ENCODE results near the gene NETO1. TPM values are rescaled to one million over a fixed set of nuclear protein-coding genes. Genes with fewer than 3 reads are reported as not detected.
A peak's percentile ranks its signal among the peaks of the same experiment; 100 is the strongest.

The NETO1 gene
- total RNA-seq, 1 donor from 2014 or later, result not detected

DNA sequence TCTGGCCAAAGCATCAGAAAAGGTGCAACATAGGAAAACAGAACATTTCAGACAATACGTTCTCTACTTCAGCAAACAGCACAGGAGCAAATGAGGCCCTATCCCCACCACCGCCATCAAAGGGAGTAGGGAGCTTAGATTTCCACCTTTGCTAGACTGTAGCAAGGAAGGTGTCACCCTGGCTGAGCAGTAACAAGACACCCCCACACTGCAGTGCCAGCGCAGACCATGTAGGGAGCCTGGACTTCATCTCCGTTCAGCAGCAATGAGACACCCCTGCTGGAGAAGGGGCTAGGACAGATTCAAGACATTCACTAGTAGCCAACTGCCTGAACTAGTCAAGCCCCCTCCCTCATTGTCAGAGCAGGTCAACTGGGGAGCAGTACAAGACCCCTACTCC lies 163.6 kb downstream of the NETO1 start:
- DNase-seq, result no peak
- H3K27me3 ChIP-seq (ENCODE audit: low read depth), result no peaks in the 10 kb centered on the region
- H3K27ac ChIP-seq (replicated peaks), result no peak overlapping the region
- H3K4me1 ChIP-seq, result no peaks in the 10 kb centered on the region
- no peaks in the 10 kb centered on the region for H3K9me3 ChIP-seq (replicated peaks)
- intact Hi-C loops (cut with micrococcal nuclease), result no loop called here
- H3K4me3 ChIP-seq, result no peak overlapping the region
- TF ChIP-seq, protein P1, sequence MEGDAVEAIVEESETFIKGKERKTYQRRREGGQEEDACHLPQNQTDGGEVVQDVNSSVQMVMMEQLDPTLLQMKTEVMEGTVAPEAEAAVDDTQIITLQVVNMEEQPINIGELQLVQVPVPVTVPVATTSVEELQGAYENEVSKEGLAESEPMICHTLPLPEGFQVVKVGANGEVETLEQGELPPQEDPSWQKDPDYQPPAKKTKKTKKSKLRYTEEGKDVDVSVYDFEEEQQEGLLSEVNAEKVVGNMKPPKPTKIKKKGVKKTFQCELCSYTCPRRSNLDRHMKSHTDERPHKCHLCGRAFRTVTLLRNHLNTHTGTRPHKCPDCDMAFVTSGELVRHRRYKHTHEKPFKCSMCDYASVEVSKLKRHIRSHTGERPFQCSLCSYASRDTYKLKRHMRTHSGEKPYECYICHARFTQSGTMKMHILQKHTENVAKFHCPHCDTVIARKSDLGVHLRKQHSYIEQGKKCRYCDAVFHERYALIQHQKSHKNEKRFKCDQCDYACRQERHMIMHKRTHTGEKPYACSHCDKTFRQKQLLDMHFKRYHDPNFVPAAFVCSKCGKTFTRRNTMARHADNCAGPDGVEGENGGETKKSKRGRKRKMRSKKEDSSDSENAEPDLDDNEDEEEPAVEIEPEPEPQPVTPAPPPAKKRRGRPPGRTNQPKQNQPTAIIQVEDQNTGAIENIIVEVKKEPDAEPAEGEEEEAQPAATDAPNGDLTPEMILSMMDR (IDR thresholded peaks at IDR 0.05; ENCODE audit: borderline replicate concordance), result no peak
- no peaks in the 10 kb centered on the region for H3K36me3 ChIP-seq

GRCh38 chr18:72700961-72701710 lies 166.7 kb downstream of the NETO1 start:
- no peaks in the 10 kb centered on the region for H3K4me1 ChIP-seq
- H3K27ac ChIP-seq (replicated peaks), result no peak overlapping the region
- no peaks in the 10 kb centered on the region for H3K36me3 ChIP-seq
- H3K4me3 ChIP-seq, result no peak overlapping the region
- intact Hi-C loops (cut with micrococcal nuclease), result no loop called here
- TF ChIP-seq, protein P1 (IDR thresholded peaks at IDR 0.05; ENCODE audit: borderline replicate concordance), result peak; percentile 50
- no peaks in the 10 kb centered on the region for H3K9me3 ChIP-seq (replicated peaks)
- no peaks in the 10 kb centered on the region for H3K27me3 ChIP-seq (ENCODE audit: low read depth)
- DNase-seq, result no peak

- TF ChIP-seq, protein P1 (IDR thresholded peaks at IDR 0.05; ENCODE audit: borderline replicate concordance), result no peak
- Histone ChIP-seq H3K36me3 (no peaks in the 10 kb centered on the region), H3K4me1 (peaks cover 2% of the 10 kb centered on the region), H3K27me3 (ENCODE audit: low read depth) (peaks cover 10% of the 10 kb centered on the region), H3K4me3 (no peak overlapping the region), H3K27ac (replicated peaks) (no peak overlapping the region), H3K9me3 (replicated peaks) (no peaks in the 10 kb centered on the region)
- DNase-seq, result no peak
- intact Hi-C loops (cut with micrococcal nuclease), result no loop called here
Observed at GRCh38 chr18:72697706-72698105, 170.1 kb downstream of the NETO1 start.

DNA sequence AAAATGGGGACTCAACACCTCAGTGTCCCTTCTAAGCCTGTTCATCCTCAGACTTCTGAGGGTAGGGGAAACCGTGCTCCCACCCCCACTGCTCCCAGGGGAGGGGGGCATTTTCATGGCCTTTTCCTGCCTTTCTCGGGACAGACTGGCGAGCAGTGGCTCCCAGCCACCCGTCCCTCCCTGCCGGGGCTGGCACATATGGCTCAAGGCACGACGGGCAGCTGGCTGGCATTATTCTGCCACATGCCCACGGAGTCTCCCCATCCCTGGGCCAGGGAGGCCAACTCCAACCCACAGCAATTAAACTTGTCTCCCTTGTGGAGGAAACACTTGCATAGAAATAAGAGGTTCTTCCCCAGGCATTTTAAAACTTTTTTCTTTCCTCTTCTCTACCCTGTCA lies 175.2 kb downstream of the NETO1 start:
- no peak overlapping the region for H3K27ac ChIP-seq (replicated peaks)
- H3K9me3 ChIP-seq (replicated peaks), result no peaks in the 10 kb centered on the region
- H3K36me3 ChIP-seq, result no peaks in the 10 kb centered on the region
- TF ChIP-seq, protein P1 (IDR thresholded peaks at IDR 0.05; ENCODE audit: borderline replicate concordance), result no peak
- peak overlapping the region; percentile 17 for H3K4me3 ChIP-seq
- intact Hi-C loops (cut with micrococcal nuclease), result no loop called here
- peaks cover 9% of the 10 kb centered on the region for H3K4me1 ChIP-seq
- DNase-seq, result no peak
- H3K27me3 ChIP-seq (ENCODE audit: low read depth), result peaks cover 18% of the 10 kb centered on the region

Small RNA genes within 50 kb of the gene (microRNA-seq; reads per million reads assigned to microRNA genes)
- not detected for gene MIR548AV

Data from left ventricle myocardium inferior (tissue), 1 donor.